GM12878 (cell line): Measurements from ENCODE around the gene OR13J1.

ENCODE experiments used
- EP300 ChIP-seq, 2 experiments: fragments of 150-350 bp in 1 of 2; IDR thresholded peaks; 2 replicates each; pipeline ENCODE4 v1.6.1; 2011 to 2012; ENCODE audit warnings: low read depth in 2 of 2, low read length in 2 of 2, borderline replicate concordance in 1 of 2, improper control_type of control experiment in 1 of 2, inconsistent platforms in 1 of 2; ENCODE audit not compliant: control insufficient read depth in 1 of 2
- SMC3 ChIP-seq: IDR thresholded peaks from 2 replicates; pipeline ENCODE4 v1.6.1; 2011; ENCODE audit warnings: low read length, improper control_type of control experiment, borderline replicate concordance
- TAF1 ChIP-seq: IDR thresholded peaks from 2 replicates; pipeline ENCODE4 v1.6.1; 2011; ENCODE audit warnings: mild to moderate bottlenecking, low read depth, low read length, borderline replicate concordance
- TF ChIP-seq, protein P1 (sequence below): IDR thresholded peaks from 2 replicates; pipeline ENCODE4 v1.6.1; 2011; ENCODE audit warnings: low read depth, low read length, improper control_type of control experiment, borderline replicate concordance
- TF ChIP-seq, protein P2 (sequence below), 3 experiments: IDR thresholded peaks in 2 of 3; conservative IDR thresholded peaks in 1 of 3; 2 replicates each; pipeline ENCODE4 v1.5.1; 2011; ENCODE audit warnings: low read depth in 3 of 3, low read length in 3 of 3, mild to moderate bottlenecking in 3 of 3, control low read depth in 2 of 3, moderate library complexity in 2 of 3, inconsistent platforms in 1 of 3, mixed read lengths in 1 of 3; ENCODE audit not compliant: control insufficient read depth in 2 of 3, insufficient read depth in 1 of 3; ENCODE audit errors: extremely low read depth in 1 of 3
- TF ChIP-seq, protein P3 (sequence below): fragments of 450-650 bp; formaldehyde crosslinking; IDR thresholded peaks from 2 replicates; pipeline ENCODE4 v1.4.0; 2022; ENCODE audit warnings: mild to moderate bottlenecking, moderate library complexity

DNA sequence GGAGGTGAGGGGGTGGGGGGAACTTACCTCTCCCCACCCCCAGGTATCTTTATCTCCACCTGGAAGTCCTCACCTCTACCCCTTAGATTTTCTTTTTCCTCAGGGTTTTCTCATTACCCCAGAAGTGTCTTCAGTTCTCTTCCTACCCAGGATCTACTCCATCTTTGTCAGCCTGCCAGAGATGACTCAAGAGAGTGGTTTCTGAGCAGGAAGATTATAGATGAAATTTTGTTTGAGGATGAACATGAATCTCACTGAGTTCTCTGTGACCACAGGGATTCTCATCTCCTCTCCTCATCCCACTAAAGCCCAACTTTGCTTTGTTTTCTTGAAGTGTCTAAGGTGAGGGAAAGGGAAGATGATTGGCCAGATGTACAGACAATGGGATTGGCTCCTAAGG lies 50.1 kb downstream of the OR13J1 start:
- TF ChIP-seq SMC3 (no peak), EP300 (IDR thresholded peaks at IDR 0.05; ENCODE audit: borderline replicate concordance in 1 of 2, control insufficient read depth in 1 of 2, low read depth in 2 of 2, low read length in 2 of 2) (no peak), TAF1 (no peak)
- TF ChIP-seq, protein P1, sequence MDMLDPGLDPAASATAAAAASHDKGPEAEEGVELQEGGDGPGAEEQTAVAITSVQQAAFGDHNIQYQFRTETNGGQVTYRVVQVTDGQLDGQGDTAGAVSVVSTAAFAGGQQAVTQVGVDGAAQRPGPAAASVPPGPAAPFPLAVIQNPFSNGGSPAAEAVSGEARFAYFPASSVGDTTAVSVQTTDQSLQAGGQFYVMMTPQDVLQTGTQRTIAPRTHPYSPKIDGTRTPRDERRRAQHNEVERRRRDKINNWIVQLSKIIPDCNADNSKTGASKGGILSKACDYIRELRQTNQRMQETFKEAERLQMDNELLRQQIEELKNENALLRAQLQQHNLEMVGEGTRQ = no peak
- TF ChIP-seq, protein P2, sequence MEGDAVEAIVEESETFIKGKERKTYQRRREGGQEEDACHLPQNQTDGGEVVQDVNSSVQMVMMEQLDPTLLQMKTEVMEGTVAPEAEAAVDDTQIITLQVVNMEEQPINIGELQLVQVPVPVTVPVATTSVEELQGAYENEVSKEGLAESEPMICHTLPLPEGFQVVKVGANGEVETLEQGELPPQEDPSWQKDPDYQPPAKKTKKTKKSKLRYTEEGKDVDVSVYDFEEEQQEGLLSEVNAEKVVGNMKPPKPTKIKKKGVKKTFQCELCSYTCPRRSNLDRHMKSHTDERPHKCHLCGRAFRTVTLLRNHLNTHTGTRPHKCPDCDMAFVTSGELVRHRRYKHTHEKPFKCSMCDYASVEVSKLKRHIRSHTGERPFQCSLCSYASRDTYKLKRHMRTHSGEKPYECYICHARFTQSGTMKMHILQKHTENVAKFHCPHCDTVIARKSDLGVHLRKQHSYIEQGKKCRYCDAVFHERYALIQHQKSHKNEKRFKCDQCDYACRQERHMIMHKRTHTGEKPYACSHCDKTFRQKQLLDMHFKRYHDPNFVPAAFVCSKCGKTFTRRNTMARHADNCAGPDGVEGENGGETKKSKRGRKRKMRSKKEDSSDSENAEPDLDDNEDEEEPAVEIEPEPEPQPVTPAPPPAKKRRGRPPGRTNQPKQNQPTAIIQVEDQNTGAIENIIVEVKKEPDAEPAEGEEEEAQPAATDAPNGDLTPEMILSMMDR (IDR thresholded peaks at IDR 0.05 in 2 of 3, conservative IDR thresholded peaks at IDR 0.05 in 1 of 3; ENCODE audit: control insufficient read depth in 2 of 3, extremely low read depth in 1 of 3, insufficient read depth in 1 of 3, low read depth in 3 of 3, low read length in 3 of 3) = no peak
- TF ChIP-seq, protein P3, sequence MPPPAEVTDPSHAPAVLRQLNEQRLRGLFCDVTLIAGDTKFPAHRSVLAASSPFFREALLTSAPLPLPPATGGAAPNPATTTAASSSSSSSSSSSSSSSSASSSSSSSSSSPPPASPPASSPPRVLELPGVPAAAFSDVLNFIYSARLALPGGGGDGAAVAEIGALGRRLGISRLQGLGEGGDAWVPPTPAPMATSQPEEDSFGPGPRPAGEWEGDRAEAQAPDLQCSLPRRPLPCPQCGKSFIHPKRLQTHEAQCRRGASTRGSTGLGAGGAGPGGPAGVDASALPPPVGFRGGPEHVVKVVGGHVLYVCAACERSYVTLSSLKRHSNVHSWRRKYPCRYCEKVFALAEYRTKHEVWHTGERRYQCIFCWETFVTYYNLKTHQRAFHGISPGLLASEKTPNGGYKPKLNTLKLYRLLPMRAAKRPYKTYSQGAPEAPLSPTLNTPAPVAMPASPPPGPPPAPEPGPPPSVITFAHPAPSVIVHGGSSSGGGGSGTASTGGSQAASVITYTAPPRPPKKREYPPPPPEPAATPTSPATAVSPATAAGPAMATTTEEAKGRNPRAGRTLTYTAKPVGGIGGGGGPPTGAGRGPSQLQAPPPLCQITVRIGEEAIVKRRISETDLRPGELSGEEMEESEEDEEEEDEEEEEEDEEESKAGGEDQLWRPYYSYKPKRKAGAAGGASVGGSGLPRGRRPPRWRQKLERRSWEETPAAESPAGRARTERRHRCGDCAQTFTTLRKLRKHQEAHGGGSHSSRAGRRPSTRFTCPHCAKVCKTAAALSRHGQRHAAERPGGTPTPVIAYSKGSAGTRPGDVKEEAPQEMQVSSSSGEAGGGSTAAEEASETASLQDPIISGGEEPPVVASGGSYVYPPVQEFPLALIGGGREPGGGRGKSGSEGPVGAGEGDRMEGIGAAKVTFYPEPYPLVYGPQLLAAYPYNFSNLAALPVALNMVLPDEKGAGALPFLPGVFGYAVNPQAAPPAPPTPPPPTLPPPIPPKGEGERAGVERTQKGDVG = no peak
